Measurements from ENCODE around the gene CKLF.
"Not testable (repeated sequence)": the region's sequence is repeated elsewhere in the genome, so short reads cannot be mapped to it uniquely, and the experiment has no call there.

Gene CKLF

GRCh38 chr16:66511602-66512271, 40.6 kb upstream of the CKLF start:
- Histone ChIP-seq H3K27ac (ENCODE audit: low read length) (no peak overlapping the region), H3K9me3 (ENCODE audit: control insufficient read depth, insufficient read depth, low read length) (no peaks in the 10 kb centered on the region), H3K27me3 (ENCODE audit: control insufficient read depth, insufficient read depth, low read length) (no peaks in the 10 kb centered on the region), H3K4me1 (ENCODE audit: control insufficient read depth, insufficient read depth, low read length) (peaks cover 2% of the 10 kb centered on the region; the same call in 1 of the 2 replicates), H3K4me3 (ENCODE audit: low read length) (no peak overlapping the region), H3K36me3 (ENCODE audit: control insufficient read depth, insufficient read depth, low read length) (no peaks in the 10 kb centered on the region)
- no peak for DNase-seq (ENCODE audit: low read depth, low spot score)
- no CpG with 5 or more reads among the region's 13 CpGs for WGBS (ENCODE audit: insufficient coverage, insufficient read length)

- Histone ChIP-seq H3K9me3 (ENCODE audit: control insufficient read depth, insufficient read depth, low read length) (no peaks in the 10 kb centered on the region), H3K27ac (ENCODE audit: low read length) (no peak overlapping the region), H3K4me3 (ENCODE audit: low read length) (no peak overlapping the region), H3K36me3 (ENCODE audit: control insufficient read depth, insufficient read depth, low read length) (no peaks in the 10 kb centered on the region), H3K27me3 (ENCODE audit: control insufficient read depth, insufficient read depth, low read length) (no peaks in the 10 kb centered on the region), H3K4me1 (ENCODE audit: control insufficient read depth, insufficient read depth, low read length) (peaks cover 2% of the 10 kb centered on the region; the same call in 1 of the 2 replicates)
- no peak for DNase-seq (ENCODE audit: low read depth, low spot score)
- no CpG with 5 or more reads among the region's 15 CpGs for WGBS (ENCODE audit: insufficient coverage, insufficient read length)
Observed at GRCh38 chr16:66512272-66513110, 39.9 kb upstream of the CKLF start.

GRCh38 chr16:66513111-66513723, 39.2 kb upstream of the CKLF start:
- no CpG with 5 or more reads among the region's 8 CpGs for WGBS (ENCODE audit: insufficient coverage, insufficient read length)

GRCh38 chr16:66514391-66514790, 38.0 kb upstream of the CKLF start:
- DNase-seq (ENCODE audit: low read depth, low spot score); H3K4me1 ChIP-seq (ENCODE audit: control insufficient read depth, insufficient read depth, low read length); H3K27ac ChIP-seq (ENCODE audit: low read length); H3K4me3 ChIP-seq (ENCODE audit: low read length); H3K27me3 ChIP-seq (ENCODE audit: control insufficient read depth, insufficient read depth, low read length); H3K9me3 ChIP-seq (ENCODE audit: control insufficient read depth, insufficient read depth, low read length); H3K36me3 ChIP-seq (ENCODE audit: control insufficient read depth, insufficient read depth, low read length): not testable (repeated sequence)
- no CpG with 5 or more reads among the region's 17 CpGs for WGBS (ENCODE audit: insufficient coverage, insufficient read length)

More at GRCh38 chr16:66513111-66513723, 39.2 kb upstream of the CKLF start:
- Histone ChIP-seq H3K36me3 (ENCODE audit: control insufficient read depth, insufficient read depth, low read length) (no peaks in the 10 kb centered on the region), H3K4me1 (ENCODE audit: control insufficient read depth, insufficient read depth, low read length) (peaks cover 2% of the 10 kb centered on the region; the same call in 1 of the 2 replicates), H3K27ac (ENCODE audit: low read length) (no peak overlapping the region), H3K9me3 (ENCODE audit: control insufficient read depth, insufficient read depth, low read length) (no peaks in the 10 kb centered on the region), H3K27me3 (ENCODE audit: control insufficient read depth, insufficient read depth, low read length) (no peaks in the 10 kb centered on the region), H3K4me3 (ENCODE audit: low read length) (no peak overlapping the region)
- no peak for DNase-seq (ENCODE audit: low read depth, low spot score)

GRCh38 chr16:66514980-66515595, 37.3 kb upstream of the CKLF start:
- not testable (repeated sequence) for H3K36me3 ChIP-seq (ENCODE audit: control insufficient read depth, insufficient read depth, low read length); H3K27ac ChIP-seq (ENCODE audit: low read length); H3K9me3 ChIP-seq (ENCODE audit: control insufficient read depth, insufficient read depth, low read length); H3K4me3 ChIP-seq (ENCODE audit: low read length); H3K4me1 ChIP-seq (ENCODE audit: control insufficient read depth, insufficient read depth, low read length); H3K27me3 ChIP-seq (ENCODE audit: control insufficient read depth, insufficient read depth, low read length); DNase-seq (ENCODE audit: low read depth, low spot score)
- WGBS (ENCODE audit: insufficient coverage, insufficient read length), result no CpG with 5 or more reads among the region's 10 CpGs

- Histone ChIP-seq H3K9me3 (ENCODE audit: control insufficient read depth, insufficient read depth, low read length) (no peaks in the 10 kb centered on the region), H3K27ac (ENCODE audit: low read length) (no peak overlapping the region), H3K4me1 (ENCODE audit: control insufficient read depth, insufficient read depth, low read length) (peaks cover 2% of the 10 kb centered on the region), H3K36me3 (ENCODE audit: control insufficient read depth, insufficient read depth, low read length) (no peaks in the 10 kb centered on the region), H3K4me3 (ENCODE audit: low read length) (no peak overlapping the region), H3K27me3 (ENCODE audit: control insufficient read depth, insufficient read depth, low read length) (no peaks in the 10 kb centered on the region)
- DNase-seq (ENCODE audit: low read depth, low spot score), result no peak
- no CpG with 5 or more reads among the region's 12 CpGs for WGBS (ENCODE audit: insufficient coverage, insufficient read length)
Observed at GRCh38 chr16:66515596-66516508, 36.5 kb upstream of the CKLF start.

- peaks cover 2% of the 10 kb centered on the region for H3K4me1 ChIP-seq (ENCODE audit: control insufficient read depth, insufficient read depth, low read length)
- WGBS (ENCODE audit: insufficient coverage, insufficient read length), result no CpG with 5 or more reads among the region's 8 CpGs
Observed at GRCh38 chr16:66516509-66516807, 35.9 kb upstream of the CKLF start.

GRCh38 chr16:66516808-66517585, 35.4 kb upstream of the CKLF start:
- Histone ChIP-seq H3K9me3 (ENCODE audit: control insufficient read depth, insufficient read depth, low read length) (no peaks in the 10 kb centered on the region), H3K4me1 (ENCODE audit: control insufficient read depth, insufficient read depth, low read length) (peaks cover 2% of the 10 kb centered on the region), H3K36me3 (ENCODE audit: control insufficient read depth, insufficient read depth, low read length) (no peaks in the 10 kb centered on the region), H3K27me3 (ENCODE audit: control insufficient read depth, insufficient read depth, low read length) (no peaks in the 10 kb centered on the region), H3K27ac (ENCODE audit: low read length) (no peak overlapping the region), H3K4me3 (ENCODE audit: low read length) (no peak overlapping the region)
- DNase-seq (ENCODE audit: low read depth, low spot score), result no peak
- WGBS (ENCODE audit: insufficient coverage, insufficient read length), result no CpG with 5 or more reads among the region's 15 CpGs

More at GRCh38 chr16:66516509-66516807, 35.9 kb upstream of the CKLF start:
- no peaks in the 10 kb centered on the region for H3K9me3 ChIP-seq (ENCODE audit: control insufficient read depth, insufficient read depth, low read length)
- no peak overlapping the region for H3K27ac ChIP-seq (ENCODE audit: low read length)
- H3K36me3 ChIP-seq (ENCODE audit: control insufficient read depth, insufficient read depth, low read length), result no peaks in the 10 kb centered on the region
- no peak for DNase-seq (ENCODE audit: low read depth, low spot score)
- no peak overlapping the region for H3K4me3 ChIP-seq (ENCODE audit: low read length)
- H3K27me3 ChIP-seq (ENCODE audit: control insufficient read depth, insufficient read depth, low read length), result no peaks in the 10 kb centered on the region

- Histone ChIP-seq H3K36me3 (ENCODE audit: control insufficient read depth, insufficient read depth, low read length) (no peaks in the 10 kb centered on the region), H3K4me3 (ENCODE audit: low read length) (no peak overlapping the region), H3K27me3 (ENCODE audit: control insufficient read depth, insufficient read depth, low read length) (no peaks in the 10 kb centered on the region), H3K4me1 (ENCODE audit: control insufficient read depth, insufficient read depth, low read length) (peaks cover 2% of the 10 kb centered on the region), H3K9me3 (ENCODE audit: control insufficient read depth, insufficient read depth, low read length) (no peaks in the 10 kb centered on the region), H3K27ac (ENCODE audit: low read length) (no peak overlapping the region)
- no CpG with 5 or more reads among the region's 8 CpGs for whole genome bisulfite sequencing (ENCODE audit: insufficient coverage, insufficient read length)
- no peak for DNase-seq (ENCODE audit: low read depth, low spot score)
Observed at GRCh38 chr16:66517586-66518263, 34.7 kb upstream of the CKLF start.
